ENCODE results near the gene ERBB4. TPM values are rescaled to one million over a fixed set of nuclear protein-coding genes. Genes with fewer than 3 reads are reported as not detected.

Gene ERBB4
- total and polyA plus RNA-seq, 2 of the 8 experiments (the other 6 are each of a cell fraction or from before 2014, with no cell fraction given): 0.34 to 1.3 TPM

DNA sequence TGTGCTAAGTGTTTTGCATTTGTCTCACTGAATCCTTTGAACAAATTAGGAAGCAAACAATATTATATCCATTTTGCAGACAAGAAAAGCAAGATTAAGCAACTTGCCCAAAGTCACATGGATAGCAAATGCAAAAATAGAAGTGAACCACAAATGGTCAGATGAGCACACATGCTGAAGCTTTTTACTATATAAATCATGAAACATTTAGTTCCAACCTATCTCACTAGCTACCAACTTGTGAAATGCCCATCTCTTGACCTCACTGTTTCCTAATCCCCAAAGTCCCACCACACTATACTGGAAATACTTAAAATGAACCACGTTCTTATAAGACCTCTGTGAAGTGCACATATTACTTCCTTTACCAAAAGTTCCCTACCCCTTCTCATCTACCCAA, 380.5 kb downstream of the ERBB4 start (continued):
- no peak for TF ChIP-seq JUN (IDR thresholded peaks at IDR 0.05; ENCODE audit: low read depth, low read length)
- no peak for TF ChIP-seq CEBPB (IDR thresholded peaks at IDR 0.05; ENCODE audit: low read depth, low read length)
- TF ChIP-seq CHD2 (IDR thresholded peaks at IDR 0.05; ENCODE audit: low read length): no peak
